ENCODE measurements around the gene FTO. TPM values are rescaled to one million over a fixed set of nuclear protein-coding genes. Genes with fewer than 3 reads are reported as not detected.

The FTO gene
- total RNA-seq, 2 donors from 2014 or later = 73.6 to 90.6 TPM

GRCh38 chr16:54009464-54010176, 305.7 kb downstream of the FTO start:
- no peak overlapping the region for H3K4me3 ChIP-seq
- H3K27me3 ChIP-seq = no peaks in the 10 kb centered on the region
- no peak overlapping the region for H3K27ac ChIP-seq
- no peaks in the 10 kb centered on the region for H3K4me1 ChIP-seq
- H3K36me3 ChIP-seq = no peaks in the 10 kb centered on the region
- peaks cover 0 to 6% of the 10 kb centered on the region in 2 donors for H3K9me3 ChIP-seq
- no peak for DNase-seq (ENCODE audit: low spot score)
- TF ChIP-seq, protein P1, sequence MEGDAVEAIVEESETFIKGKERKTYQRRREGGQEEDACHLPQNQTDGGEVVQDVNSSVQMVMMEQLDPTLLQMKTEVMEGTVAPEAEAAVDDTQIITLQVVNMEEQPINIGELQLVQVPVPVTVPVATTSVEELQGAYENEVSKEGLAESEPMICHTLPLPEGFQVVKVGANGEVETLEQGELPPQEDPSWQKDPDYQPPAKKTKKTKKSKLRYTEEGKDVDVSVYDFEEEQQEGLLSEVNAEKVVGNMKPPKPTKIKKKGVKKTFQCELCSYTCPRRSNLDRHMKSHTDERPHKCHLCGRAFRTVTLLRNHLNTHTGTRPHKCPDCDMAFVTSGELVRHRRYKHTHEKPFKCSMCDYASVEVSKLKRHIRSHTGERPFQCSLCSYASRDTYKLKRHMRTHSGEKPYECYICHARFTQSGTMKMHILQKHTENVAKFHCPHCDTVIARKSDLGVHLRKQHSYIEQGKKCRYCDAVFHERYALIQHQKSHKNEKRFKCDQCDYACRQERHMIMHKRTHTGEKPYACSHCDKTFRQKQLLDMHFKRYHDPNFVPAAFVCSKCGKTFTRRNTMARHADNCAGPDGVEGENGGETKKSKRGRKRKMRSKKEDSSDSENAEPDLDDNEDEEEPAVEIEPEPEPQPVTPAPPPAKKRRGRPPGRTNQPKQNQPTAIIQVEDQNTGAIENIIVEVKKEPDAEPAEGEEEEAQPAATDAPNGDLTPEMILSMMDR (IDR thresholded peaks at IDR 0.05) = no peak

DNA sequence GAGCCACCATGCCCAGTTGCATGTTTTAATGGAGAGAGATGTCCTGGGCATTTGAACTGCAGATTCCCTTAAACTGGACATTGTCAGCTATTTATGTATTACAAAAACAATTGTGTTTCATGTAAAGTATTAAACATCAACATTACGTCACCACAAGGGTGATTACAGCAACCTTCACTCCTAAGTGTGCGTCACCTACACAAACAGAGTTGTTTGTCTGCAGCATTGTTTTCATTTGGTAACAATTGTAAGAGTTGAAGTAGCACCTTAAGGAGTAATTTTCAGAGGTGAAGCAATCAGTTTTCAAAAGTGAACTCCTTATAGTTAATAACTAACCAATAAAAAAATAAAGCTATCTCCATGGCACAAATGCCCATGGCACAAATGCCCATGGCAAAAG, 311.2 kb downstream of the FTO start:
- no peaks in the 10 kb centered on the region for H3K27me3 ChIP-seq
- no peak overlapping the region for H3K27ac ChIP-seq
- TF ChIP-seq, protein P1 (IDR thresholded peaks at IDR 0.05) = no peak
- H3K4me1 ChIP-seq = no peaks in the 10 kb centered on the region
- H3K36me3 ChIP-seq = no peaks in the 10 kb centered on the region
- DNase-seq (ENCODE audit: low spot score) = no peak
- H3K9me3 ChIP-seq = peaks cover 0 to 6% of the 10 kb centered on the region in 2 donors
- H3K4me3 ChIP-seq = no peak overlapping the region

DNA sequence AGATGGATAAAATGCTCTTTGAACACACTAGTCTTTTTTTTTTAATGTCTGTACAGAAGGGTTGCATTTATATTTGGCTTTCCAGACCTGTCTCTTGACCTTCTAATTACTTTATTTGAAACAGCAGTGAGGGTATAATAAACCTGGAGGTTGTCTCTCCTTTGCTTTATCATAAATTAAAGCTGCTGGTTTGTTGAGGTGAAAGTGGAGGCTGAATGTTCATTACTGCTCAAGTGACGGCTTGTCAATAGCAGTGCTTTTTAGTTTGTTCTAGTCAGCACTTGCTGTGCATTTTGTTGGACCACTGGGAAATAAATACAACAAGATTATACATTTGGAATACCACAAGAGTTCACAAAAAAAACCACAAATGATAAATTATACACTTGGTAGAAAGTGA, 318.4 kb downstream of the FTO start:
- no peak overlapping the region for H3K4me3 ChIP-seq
- H3K27ac ChIP-seq = no peak overlapping the region
- H3K27me3 ChIP-seq = no peaks in the 10 kb centered on the region
- TF ChIP-seq, protein P1 (IDR thresholded peaks at IDR 0.05) = no peak
- no peaks in the 10 kb centered on the region for H3K4me1 ChIP-seq
- H3K36me3 ChIP-seq = no peaks in the 10 kb centered on the region
- H3K9me3 ChIP-seq = no peaks in the 10 kb centered on the region
- no peak for DNase-seq (ENCODE audit: low spot score)

GRCh38 chr16:54026456-54026855, 322.5 kb downstream of the FTO start:
- TF ChIP-seq, protein P1 (IDR thresholded peaks at IDR 0.05) = no peak

GRCh38 chr16:54027062-54027461, 323.1 kb downstream of the FTO start:
- H3K4me1 ChIP-seq = no peaks in the 10 kb centered on the region
- no peak for DNase-seq (ENCODE audit: low spot score)
- H3K27me3 ChIP-seq = no peaks in the 10 kb centered on the region
- no peak overlapping the region for H3K27ac ChIP-seq
- H3K36me3 ChIP-seq = no peaks in the 10 kb centered on the region
- peaks cover 0 to 4% of the 10 kb centered on the region in 2 donors for H3K9me3 ChIP-seq
- TF ChIP-seq, protein P1 (IDR thresholded peaks at IDR 0.05) = no peak
- no peak overlapping the region for H3K4me3 ChIP-seq

More at GRCh38 chr16:54026456-54026855, 322.5 kb downstream of the FTO start:
- Histone ChIP-seq H3K4me1 (no peaks in the 10 kb centered on the region), H3K4me3 (no peak overlapping the region), H3K9me3 (peaks cover 0 to 4% of the 10 kb centered on the region in 2 donors), H3K27ac (no peak overlapping the region), H3K27me3 (no peaks in the 10 kb centered on the region), H3K36me3 (no peaks in the 10 kb centered on the region)
- DNase-seq (ENCODE audit: low spot score) = no peak

DNA sequence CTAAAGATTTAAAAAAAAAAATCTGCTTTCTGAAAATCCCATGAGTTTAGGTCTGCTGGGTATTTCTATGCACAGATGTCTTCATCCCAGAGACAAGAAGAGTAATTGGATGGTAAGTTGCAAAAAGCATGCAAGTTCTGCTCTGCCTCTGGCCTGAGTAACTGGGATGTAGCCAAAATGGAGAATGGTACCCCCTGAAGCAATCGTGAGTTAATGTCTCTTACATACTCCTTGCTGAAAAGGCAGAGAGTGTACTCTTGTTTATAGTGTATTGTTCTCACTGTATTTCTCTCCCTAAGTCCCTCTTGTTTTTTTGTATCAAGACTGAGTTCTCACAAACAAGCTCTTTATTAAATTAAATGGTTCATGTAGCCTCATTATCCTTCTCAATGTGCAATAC, 323.6 kb downstream of the FTO start:
- no peak for DNase-seq (ENCODE audit: low spot score)
- no peaks in the 10 kb centered on the region for H3K4me1 ChIP-seq
- TF ChIP-seq, protein P1 (IDR thresholded peaks at IDR 0.05) = no peak
- no peak overlapping the region for H3K4me3 ChIP-seq
- no peaks in the 10 kb centered on the region for H3K36me3 ChIP-seq
- no peak overlapping the region for H3K27ac ChIP-seq
- no peaks in the 10 kb centered on the region for H3K27me3 ChIP-seq
- H3K9me3 ChIP-seq = peaks cover 0 to 4% of the 10 kb centered on the region in 2 donors

Measured in right atrium auricular region (tissue), 2 donors.